A673 (cell line): Measurements from ENCODE around the gene SLC51A.

Experiments
- CTCF ChIP-seq: fragments of 300-800, 200-600 bp; sonication (generic); conservative IDR thresholded peaks from 2 replicates; pipeline ENCODE4 v1.5.1; 2017; ENCODE audit warnings: low read depth, mild to moderate bottlenecking, antibody characterized with exemption, low read length, moderate library complexity, mixed read lengths
- EZH2 ChIP-seq: fragments of 200-600 bp; sonication (generic); IDR thresholded peaks from 2 replicates; pipeline ENCODE4 v1.6.1; 2017; ENCODE audit warnings: borderline replicate concordance, low read depth, mild to moderate bottlenecking, mixed read lengths, antibody characterized with exemption, low read length; ENCODE audit not compliant: poor library complexity, severe bottlenecking

DNA sequence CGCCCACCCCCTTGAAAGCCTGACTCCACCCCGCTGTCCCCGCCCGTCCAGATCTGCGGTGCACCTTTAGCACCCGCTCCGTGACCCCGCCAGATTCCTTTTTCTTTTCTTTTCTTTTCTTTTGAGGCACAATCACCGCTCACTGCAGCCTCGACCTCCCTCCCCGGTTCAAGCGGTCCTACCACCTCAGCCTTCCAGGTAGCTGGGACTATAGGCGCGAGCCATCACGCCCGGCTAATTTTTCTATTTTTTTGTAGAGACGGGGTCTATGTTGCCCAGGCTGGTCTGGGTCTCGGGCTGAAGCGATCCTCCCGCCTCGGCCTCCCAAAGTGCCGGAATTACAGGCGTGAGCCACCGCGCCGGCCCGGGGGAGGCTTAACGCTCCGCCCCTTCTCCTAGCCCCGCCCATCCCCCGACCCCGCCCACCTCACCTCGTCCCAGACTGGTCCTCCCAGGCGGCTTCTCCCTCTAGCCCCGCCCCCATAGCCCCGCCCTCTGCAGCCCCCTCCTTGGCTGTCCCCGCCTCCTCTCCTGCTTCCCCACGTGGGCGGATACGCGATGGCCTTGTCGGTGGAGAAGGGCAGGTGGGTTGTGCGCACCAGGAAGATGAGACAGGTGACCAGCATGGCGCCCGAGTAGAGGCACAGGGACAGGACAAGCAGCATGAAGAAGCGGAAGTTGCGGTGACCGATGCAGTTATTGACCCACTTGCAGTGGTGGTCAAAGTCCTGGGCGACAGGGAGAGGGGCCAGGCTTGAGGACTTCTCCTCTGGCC lies 8.3 kb upstream of the SLC51A start:
- TF ChIP-seq EZH2 (no peak), CTCF (no peak)
